Heart right ventricle (tissue), 16 donors: ENCODE results near the gene ZNRF2. TPM values are rescaled to one million over a fixed set of nuclear protein-coding genes. Genes with fewer than 3 reads are reported as not detected.
"Not testable (repeated sequence)": the region's sequence is repeated elsewhere in the genome, so short reads cannot be mapped to it uniquely, and the experiment has no call there.

Experiments
- ATAC-seq, 8 donors: fragments of 200-7000 bp; cut with Tn5 transposase; one replicate each; pipeline ENCODE4 v1.9.1; 2020; ENCODE audit warnings: mild to moderate bottlenecking in 8 of 8, moderate library complexity in 8 of 8, moderate number of reproducible peaks in 1 of 8
- DNase-seq, 2 donors: peaks; one replicate each; pipeline ENCODE4 v3.0.0-alpha.2; 2020
- H3K27ac ChIP-seq, 10 donors: fragments of 200-600 bp; sonication (generic) in 2 of 10; one replicate each; pipeline versions ENCODE4 v1.5.0 to v1.8.0; 2020 to 2022; ENCODE audit warnings: mild to moderate bottlenecking in 3 of 10
- H3K27me3 ChIP-seq, 7 donors: fragments of 200-600 bp; one replicate each; pipeline ENCODE4 v1.8.0; 2021 to 2022; ENCODE audit warnings: mild to moderate bottlenecking in 2 of 7
- H3K36me3 ChIP-seq, 9 donors: fragments of 200-600 bp; sonication (generic) in 1 of 9; one replicate each; pipeline versions ENCODE4 v1.5.0 to v1.8.0; 2020 to 2022; ENCODE audit warnings: mild to moderate bottlenecking in 2 of 9
- H3K4me1 ChIP-seq, 9 donors: fragments of 200-600 bp; sonication (generic) in 1 of 9; one replicate each; pipeline versions ENCODE4 v1.5.0 to v1.8.0; 2020 to 2022; ENCODE audit warnings: mild to moderate bottlenecking in 4 of 9
- H3K4me3 ChIP-seq, 10 donors: fragments of 200-600 bp; sonication (generic) in 2 of 10; one replicate each; pipeline versions ENCODE4 v1.5.0 to v1.8.0; 2020 to 2022; ENCODE audit warnings: mild to moderate bottlenecking in 7 of 10, moderate library complexity in 2 of 10
- H3K9me3 ChIP-seq, 11 donors: fragments of 200-600 bp in 10 of 11; sonication (generic) in 2 of 11; one replicate each; pipeline versions ENCODE4 v1.5.0 to v1.8.0; 2013 to 2022; ENCODE audit warnings: mild to moderate bottlenecking in 2 of 11, control low read depth in 1 of 11, moderate library complexity in 1 of 11
- WGBS, 2 donors: extraction: QIAGEN DNeasy Blood & Tissue Kit; methylation state at CpG; one replicate each; pipeline ENCODE4 v1.1.7; 2013; ENCODE audit warnings: inconsistent platforms in 1 of 2; 5-methylcytosine and 5-hydroxymethylcytosine counted together
- intact Hi-C, 10 donors: fragments of 100-400 bp; cut with DNase I; formaldehyde crosslinking; loops; one replicate each; pipeline versions ENCODE4 v1.11.1 to v1.14.2; 2022
- polyA plus RNA-seq, 2 donors: library from polyadenylated mRNA; stranded (reverse); fragments of 200-250 nt; gene quantifications; one replicate each; pipeline ENCODE4 v1.2.3, GENCODE V29; 2013
- total RNA-seq, 10 donors: library from RNA; stranded (reverse); fragmentation: NEBNext Ultra II Directional in 3 of 10; extraction: Animal tissue kit (Norgen Biotek cat#: 25700) in 3 of 10; gene quantifications; one replicate each; pipeline versions ENCODE4 v1.2.1 to v1.2.4, GENCODE V29; 2021 to 2023
- TF ChIP-seq, protein P1 (sequence below), 9 donors: fragments of 200-600 bp; sonication (generic) in 2 of 9; IDR thresholded peaks; one replicate each; pipeline versions ENCODE4 v1.5.0 to v1.8.0; 2021 to 2022; ENCODE audit warnings: antibody characterized with exemption in 9 of 9, mild to moderate bottlenecking in 5 of 9, moderate library complexity in 1 of 9
- donor health status: Arrhythmogenic right ventricular cardiomyopathy.
- donor health status: ischemic (EF 13 %, LVEDD 7.1; RV severe dilation, severe dysfunction).
- donor health status: healthy with polysubstance abuse.
- donor health status: DM: no; HTN: yes; CAD: no.
- donor health status: DM: no; HTN: no; CAD: no.
- donor health status: ischemic (EF 25% LVEDD 6.9; RV normal size, moderate dysfunction).
- donor health status: ischemic (EF 25% LVEDD 5.7; RV mildly dilated, moderate dysfunction).
- donor health status: healthy.
- donor health status: DM: yes; HTN: yes; CAD: no.
- donor health status: Ischemic cardiomyopathy.
- donor health status: ischemic (EF 35%, LVEDD 5.7; RV mildly dilated, moderate dysfunction).
- donor health status: nonischemic (EF 11% LVEDD 7.7; RV severe dilation, severe dysfunction).
- donor health status: DM: yes; HTN: yes; CAD: no.
- donor health status: PGD.
- donor health status: ischemic (EF 29% LVEDD 5.4; RV normal size, mild dysfunction).
- donor health status: nonischemic (EF 23%, LVEDD 6.1; RV moderate dilation, normal function).

The ZNRF2 gene
- total and polyA plus RNA-seq, 12 donors: 2.9 to 13.8 (median 8.7) TPM

DNA sequence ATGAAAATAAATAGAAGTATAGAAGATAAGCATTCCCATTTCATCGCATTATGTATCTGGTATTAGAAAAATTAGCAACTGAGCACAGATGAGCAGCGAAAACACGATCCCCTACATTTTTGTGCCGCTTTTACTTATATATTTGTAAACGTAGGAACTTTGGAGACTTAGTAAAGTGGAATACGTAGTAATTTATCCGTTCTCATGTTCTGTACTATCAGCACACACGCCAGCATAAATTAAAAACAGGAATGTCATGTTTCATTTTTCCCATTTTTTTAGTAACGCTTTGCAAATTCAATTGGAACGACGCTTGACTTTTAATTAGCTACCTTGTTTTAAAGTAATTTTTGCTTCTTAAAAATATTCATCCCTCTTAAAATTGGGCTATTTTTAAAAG is 2.4 kb downstream of the ZNRF2 start:
- Histone ChIP-seq H3K36me3 (no peaks in the 10 kb centered on the region), H3K27ac (peak overlapping the region in 4 of 10 donors; percentile 97 to 99 (median 99)), H3K9me3 (peaks cover 0 to 6% (median 0%) of the 10 kb centered on the region in 11 donors), H3K4me3 (peak overlapping the region in 7 of 10 donors; percentile 67 to 95 (median 87)), H3K4me1 (peaks cover 4 to 58% (median 35%) of the 10 kb centered on the region in 9 donors), H3K27me3 (no peaks in the 10 kb centered on the region)
- intact Hi-C loops: loop anchor here in 2 of 10 donors (10.0 kb wide), 2 partner anchors 188 to 262 kb away; partner anchors contain the start of genes FKBP14 (in 1 of the 2), NOD1 (in 1 of the 2) and PLEKHA8 (in 1 of the 2)
- 53 to 79% methylated on average over 11 of the region's 11 CpGs for WGBS, 2 donors
- TF ChIP-seq, protein P1, sequence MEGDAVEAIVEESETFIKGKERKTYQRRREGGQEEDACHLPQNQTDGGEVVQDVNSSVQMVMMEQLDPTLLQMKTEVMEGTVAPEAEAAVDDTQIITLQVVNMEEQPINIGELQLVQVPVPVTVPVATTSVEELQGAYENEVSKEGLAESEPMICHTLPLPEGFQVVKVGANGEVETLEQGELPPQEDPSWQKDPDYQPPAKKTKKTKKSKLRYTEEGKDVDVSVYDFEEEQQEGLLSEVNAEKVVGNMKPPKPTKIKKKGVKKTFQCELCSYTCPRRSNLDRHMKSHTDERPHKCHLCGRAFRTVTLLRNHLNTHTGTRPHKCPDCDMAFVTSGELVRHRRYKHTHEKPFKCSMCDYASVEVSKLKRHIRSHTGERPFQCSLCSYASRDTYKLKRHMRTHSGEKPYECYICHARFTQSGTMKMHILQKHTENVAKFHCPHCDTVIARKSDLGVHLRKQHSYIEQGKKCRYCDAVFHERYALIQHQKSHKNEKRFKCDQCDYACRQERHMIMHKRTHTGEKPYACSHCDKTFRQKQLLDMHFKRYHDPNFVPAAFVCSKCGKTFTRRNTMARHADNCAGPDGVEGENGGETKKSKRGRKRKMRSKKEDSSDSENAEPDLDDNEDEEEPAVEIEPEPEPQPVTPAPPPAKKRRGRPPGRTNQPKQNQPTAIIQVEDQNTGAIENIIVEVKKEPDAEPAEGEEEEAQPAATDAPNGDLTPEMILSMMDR (IDR thresholded peaks at IDR 0.05): no peak
- no peak for DNase-seq
- ATAC-seq: no peak

DNA sequence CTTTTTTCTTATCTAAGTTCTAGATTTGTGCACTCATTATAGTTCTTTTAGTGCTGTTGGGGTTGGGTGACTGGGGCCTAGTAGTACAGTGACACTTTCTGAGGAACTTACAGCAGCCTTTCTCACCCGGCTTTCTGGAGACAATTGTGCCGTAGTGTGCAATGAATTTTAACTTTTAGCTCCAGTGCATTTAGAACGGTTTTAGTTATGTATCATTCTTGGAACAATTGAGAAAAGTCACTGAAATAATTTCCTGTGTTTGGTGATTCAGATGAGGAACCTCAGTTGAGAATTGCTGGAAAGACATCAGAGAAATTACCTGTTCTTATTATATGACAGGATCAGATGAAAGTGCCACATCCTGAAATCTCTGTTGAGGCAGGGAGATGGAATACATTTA is 3.2 kb downstream of the ZNRF2 start:
- peak overlapping the region in 3 of 10 donors; percentile 24 to 87 (median 81) for H3K4me3 ChIP-seq
- H3K36me3 ChIP-seq, DNase-seq, H3K9me3 ChIP-seq, ATAC-seq, H3K27me3 ChIP-seq: not testable (repeated sequence)
- intact Hi-C loops: loop anchor here in 2 of 10 donors (10.0 kb wide), 2 partner anchors 187 to 263 kb away; partner anchors contain the start of genes FKBP14 (in 1 of the 2), NOD1 (in 1 of the 2) and PLEKHA8 (in 1 of the 2)
- peaks cover 4 to 63% (median 39%) of the 10 kb centered on the region in 9 donors for H3K4me1 ChIP-seq
- peak overlapping the region in 2 of 10 donors; percentile 3 to 5 for H3K27ac ChIP-seq
- 38 to 61% methylated on average over 3 of the region's 3 CpGs for WGBS, 2 donors

DNA sequence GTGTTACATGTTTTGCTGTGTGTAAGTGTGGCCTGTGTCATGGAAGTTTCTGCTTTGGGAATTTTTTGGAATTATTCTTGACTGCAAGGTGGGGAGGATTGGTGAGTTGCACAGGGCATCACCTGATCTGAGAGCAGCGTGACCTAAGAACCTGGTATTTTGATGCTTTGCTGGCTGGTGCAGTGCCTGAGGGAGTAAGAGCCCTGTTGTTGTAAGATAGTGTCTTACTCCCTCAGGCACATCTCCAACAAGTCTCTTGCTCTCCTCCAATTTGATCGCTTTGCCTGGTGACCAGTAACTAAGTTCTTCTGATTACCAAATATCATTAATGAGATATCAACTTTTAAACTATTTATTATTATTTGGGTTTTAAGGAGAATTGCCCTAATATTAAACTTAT is 5.2 kb downstream of the ZNRF2 start:
- DNase-seq, H3K27me3 ChIP-seq, H3K9me3 ChIP-seq, H3K27ac ChIP-seq, H3K4me3 ChIP-seq, H3K36me3 ChIP-seq, ATAC-seq: not testable (repeated sequence)
- peaks cover 4 to 63% (median 42%) of the 10 kb centered on the region in 9 donors for H3K4me1 ChIP-seq
- 68 to 90% methylated on average over 2 of the region's 2 CpGs for WGBS, 2 donors
- intact Hi-C loops: loop anchor here in 2 of 10 donors (10.0 kb wide), 2 partner anchors 185 to 265 kb away; partner anchors contain the start of genes FKBP14 (in 1 of the 2), NOD1 (in 1 of the 2) and PLEKHA8 (in 1 of the 2)

DNA sequence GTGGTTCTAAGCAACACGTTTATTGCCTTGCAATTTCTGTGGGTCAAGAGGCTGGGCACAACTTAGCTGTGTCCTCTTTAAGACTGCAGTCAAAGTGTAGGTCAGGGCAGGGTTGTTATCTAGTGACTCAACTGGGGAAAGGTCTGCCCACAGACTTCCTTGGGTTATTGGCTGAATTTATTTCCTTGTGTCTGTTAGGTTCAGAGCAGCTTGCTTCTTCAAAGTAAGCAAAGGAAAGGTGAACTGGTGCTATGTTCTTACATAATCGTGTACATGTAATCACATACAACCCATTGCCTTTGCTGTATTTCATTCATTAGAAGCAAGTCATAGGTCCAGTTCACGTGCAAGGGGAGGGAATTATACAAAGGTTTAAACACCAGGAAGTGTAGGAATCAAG is 5.9 kb downstream of the ZNRF2 start:
- intact Hi-C loops, DNase-seq, H3K9me3 ChIP-seq, H3K27ac ChIP-seq, ATAC-seq, H3K27me3 ChIP-seq, H3K4me3 ChIP-seq, H3K36me3 ChIP-seq: not testable (repeated sequence)
- H3K4me1 ChIP-seq: peaks cover 4 to 65% (median 42%) of the 10 kb centered on the region in 9 donors
- WGBS, 2 donors: 58 to 72% methylated on average over 3 of the region's 3 CpGs

DNA sequence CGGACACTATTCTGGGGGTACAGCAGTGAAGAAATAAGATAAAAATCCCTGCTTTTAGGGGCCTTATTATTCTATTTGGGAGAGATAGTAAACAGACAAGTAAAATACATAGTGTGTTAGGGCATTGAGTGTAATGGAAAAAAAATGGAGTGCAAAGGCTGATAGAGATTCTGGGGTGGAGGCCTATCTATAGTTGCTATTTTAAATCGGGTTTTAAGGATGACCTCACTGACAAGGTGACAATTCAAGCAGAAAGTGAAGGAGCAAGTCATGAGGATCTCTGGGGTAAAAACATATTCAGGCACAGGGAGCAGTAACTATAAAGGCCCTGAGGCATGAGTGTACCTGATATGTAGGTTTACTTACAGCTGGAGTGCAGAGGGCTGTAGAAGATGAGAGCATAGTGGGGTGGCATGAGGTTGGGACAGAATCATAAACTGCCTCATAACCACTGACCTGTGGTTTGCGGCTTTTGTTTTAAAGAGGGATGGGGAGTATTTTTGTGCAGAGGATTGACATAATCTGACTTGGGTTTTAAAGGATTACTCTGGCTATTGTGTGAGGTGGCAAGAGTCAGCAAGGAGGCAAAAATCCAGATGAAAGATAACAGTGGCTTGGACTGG is 8.1 kb downstream of the ZNRF2 start:
- intact Hi-C loops, H3K27me3 ChIP-seq, DNase-seq, H3K4me3 ChIP-seq, H3K36me3 ChIP-seq, H3K9me3 ChIP-seq: not testable (repeated sequence)
- Histone ChIP-seq H3K27ac (peak overlapping the region in 1 of 10 donors; percentile 24), H3K4me1 (peaks cover 0 to 70% (median 40%) of the 10 kb centered on the region in 9 donors)
- peak in 4 of 8 donors; percentile 27 to 57 (median 44) for ATAC-seq
- 83 to 84% methylated on average over 3 of the region's 3 CpGs for WGBS, 2 donors

DNA sequence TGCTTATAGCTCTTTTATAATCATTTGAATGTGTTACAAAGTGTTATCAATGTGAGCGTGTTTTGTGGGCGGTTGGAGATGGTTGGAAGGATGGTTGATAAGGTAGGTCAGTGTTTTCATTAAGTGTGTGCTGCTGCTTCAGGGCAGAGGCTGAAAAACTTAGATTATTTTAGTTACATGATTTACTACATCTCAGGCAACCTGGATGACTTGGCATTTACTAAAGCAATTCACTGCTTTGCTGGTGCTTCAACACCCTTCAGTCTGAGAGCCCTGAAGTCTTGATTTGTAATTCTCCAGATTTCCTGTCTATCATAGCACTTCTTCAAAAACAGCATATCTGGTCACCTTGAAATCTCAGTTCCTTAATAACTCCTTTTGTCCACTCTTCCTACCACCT is 11.9 kb downstream of the ZNRF2 start:
- intact Hi-C loops, ATAC-seq, H3K4me3 ChIP-seq: not testable (repeated sequence)

DNA sequence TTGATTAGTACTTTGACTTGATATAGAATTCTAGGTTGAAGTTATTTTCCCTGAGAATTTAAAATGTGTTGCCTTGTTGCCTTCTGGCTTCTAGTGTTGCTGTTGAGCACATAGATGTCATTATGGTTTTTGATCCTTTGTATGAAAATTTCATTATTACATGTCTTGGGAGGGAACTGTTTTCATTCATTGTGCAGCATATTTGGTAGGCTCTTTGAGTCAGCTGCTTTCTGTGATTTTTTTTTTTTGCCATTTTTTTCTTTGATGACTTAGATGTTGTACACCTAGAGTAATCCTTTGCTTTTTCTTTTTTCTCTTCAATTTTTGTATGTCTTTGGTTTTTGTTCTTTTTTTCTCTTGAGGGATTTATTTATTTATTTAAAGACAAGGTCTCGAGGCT is 13.1 kb downstream of the ZNRF2 start:
- ATAC-seq, H3K36me3 ChIP-seq, H3K27me3 ChIP-seq, H3K9me3 ChIP-seq, DNase-seq, intact Hi-C loops, H3K4me3 ChIP-seq, H3K27ac ChIP-seq: not testable (repeated sequence)
- 100% methylated on average over 1 of the region's 1 CpG for WGBS, 2 donors
- peaks cover 0 to 43% (median 27%) of the 10 kb centered on the region in 9 donors for H3K4me1 ChIP-seq

More for the DNA sequence above, 11.9 kb downstream of the ZNRF2 start:
- H3K4me1 ChIP-seq: peaks cover 0 to 39% (median 28%) of the 10 kb centered on the region in 9 donors
- not testable (repeated sequence) for H3K36me3 ChIP-seq, H3K27me3 ChIP-seq, H3K9me3 ChIP-seq, DNase-seq, H3K27ac ChIP-seq
- WGBS, 2 donors: 49 to 63% methylated on average over 2 of the region's 2 CpGs

DNA sequence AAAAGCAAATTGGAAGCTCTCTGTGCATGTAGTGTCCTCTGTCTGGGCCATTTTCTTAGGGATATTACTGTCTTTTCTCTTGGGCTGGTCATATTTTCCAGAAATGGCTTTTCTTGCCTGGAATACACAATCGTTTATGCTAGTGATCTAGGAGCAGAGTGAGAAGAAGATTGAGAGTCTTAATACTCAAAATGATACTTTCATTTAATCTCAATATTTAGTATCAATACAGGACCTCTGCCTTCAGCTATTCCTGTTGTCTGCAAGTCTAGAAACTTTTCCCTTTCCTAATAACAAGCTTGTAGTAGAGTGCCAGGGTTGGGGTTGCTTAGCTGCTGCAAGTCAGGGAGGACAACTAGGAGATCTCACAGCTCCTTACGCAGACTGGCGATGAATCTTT is 14.0 kb downstream of the ZNRF2 start:
- 82 to 84% methylated on average over 3 of the region's 3 CpGs for WGBS, 2 donors
- H3K27me3 ChIP-seq, H3K27ac ChIP-seq, H3K36me3 ChIP-seq, H3K9me3 ChIP-seq, DNase-seq, H3K4me3 ChIP-seq, ATAC-seq, intact Hi-C loops: not testable (repeated sequence)
- H3K4me1 ChIP-seq: peaks cover 0 to 42% (median 22%) of the 10 kb centered on the region in 9 donors
